K562 (cell line): ENCODE data around the gene HEBP1. TPM values are rescaled to one million over a fixed set of nuclear protein-coding genes. Genes with fewer than 3 reads are reported as not detected.

Experiments used
- ATF2 ChIP-seq: sonication (generic); formaldehyde crosslinking; IDR thresholded peaks from 2 replicates; pipeline ENCODE4 v1.8.1; 2022; ENCODE audit warnings: missing genetic modification reagents
- ATF6 ChIP-seq: sonication (generic); formaldehyde crosslinking; IDR thresholded peaks from 2 replicates; pipeline ENCODE4 v1.4.0; 2020; ENCODE audit warnings: mild to moderate bottlenecking, missing genetic modification reagents
- TFE3 ChIP-seq: fragments of 450-650 bp; formaldehyde crosslinking; IDR thresholded peaks from 2 replicates; pipeline ENCODE4 v1.4.0; 2020; ENCODE audit warnings: mild to moderate bottlenecking, mixed read lengths
- ZC3H8 ChIP-seq: fragments of 450-650 bp; IDR thresholded peaks from 2 replicates; pipeline ENCODE4 v1.6.1; 2017
- ZFP91 ChIP-seq: sonication (generic); formaldehyde crosslinking; IDR thresholded peaks from 2 replicates; pipeline ENCODE4 v1.8.0; 2022; ENCODE audit warnings: mild to moderate bottlenecking, missing genetic modification reagents
- polyA plus RNA-seq, 8 experiments: library from polyadenylated mRNA; depleted of rRNA in 4 of 8; stranded (reverse) in 5 of 8; unstranded in 3 of 8; fragments of >200 nt; fragmentation: Nextera tagmentation in 2 of 8; fragmentation: Illumina TruSeq in 1 of 8; extraction: Ambion mirVana in 2 of 8; extraction: Trizol in 1 of 8; gene quantifications; 2 replicates each; pipeline versions ENCODE4 v1.2.1 to v1.2.3, GENCODE V29; 2011 to 2014; ENCODE audit warnings: inconsistent platforms in 1 of 8, missing spikeins in 1 of 8
- total RNA-seq, 7 experiments: library from RNA; depleted of rRNA in 6 of 7; stranded (reverse); fragments of >200 nt in 6 of 7; fragmentation: Illumina TruSeq in 2 of 7; extraction: Trizol in 2 of 7; gene quantifications; 2 replicates each; pipeline versions ENCODE4 v1.2.1 to v1.2.3, GENCODE V29; 2011 to 2021; ENCODE audit warnings: low replicate concordance in 1 of 7

HEBP1 gene
- total and polyA plus RNA-seq, 9 of the 15 experiments (the other 6 are each of a cell fraction or from before 2014, with no cell fraction given): 1.1 to 10.1 (median 2.4) TPM

- TF ChIP-seq TFE3 (CRISPR knock-in tag): no peak
- TF ChIP-seq ZFP91 (CRISPR knock-in tag): no peak
- no peak for TF ChIP-seq ATF2 (CRISPR knock-in tag)
- no peak for TF ChIP-seq ATF6 (CRISPR knock-in tag)
- no peak for TF ChIP-seq ZC3H8
Measured at GRCh38 chr12:12946686-12947355, 53.2 kb downstream of the HEBP1 start (continued).
